Panc1 (cell line): Measurements from ENCODE around the gene ATP8B1. TPM values are rescaled to one million over a fixed set of nuclear protein-coding genes. Genes with fewer than 3 reads are reported as not detected.

Experiments used
- ATAC-seq: fragments of 200-7000 bp; cut with Tn5 transposase; 2 replicates; pipeline ENCODE4 v1.9.1; 2020; ENCODE audit warnings: mild to moderate bottlenecking, moderate library complexity
- BruUV-seq: library from RNA; stranded (reverse); fragments of 400-500 nt; replicated peaks from 2 replicates; lab custom pipeline; 2021; lab: Mats Ljungman, UMichigan
- CTCF ChIA-PET: fragments of 300-600 bp; sonication (Branson Sonifier 250); formaldehyde crosslinking; loops from one replicate; lab custom pipeline; 2022; ENCODE audit warnings: antibody characterized with exemption; lab: Charles Lee
- POLR2A ChIA-PET: fragments of 300-600 bp; sonication (Branson Sonifier 250); formaldehyde crosslinking; loops from one replicate; lab custom pipeline; 2022; ENCODE audit warnings: antibody characterized with exemption; lab: Charles Lee
- DNase-seq: peaks from one replicate; pipeline ENCODE4 v3.0.0-alpha.2; 2010; ENCODE audit warnings: low read depth, low spot score
- H3K27ac ChIP-seq: 2 replicates; pipeline ENCODE4 v1.5.1; 2011; ENCODE audit warnings: mild to moderate bottlenecking, low read length, inconsistent platforms
- H3K27me3 ChIP-seq: fragments of 200-500 bp; sonication (Bioruptor generic); 2 replicates; pipeline ENCODE4 v1.6.0; 2014; ENCODE audit warnings: low read length, inconsistent platforms; ENCODE audit not compliant: control insufficient read depth, insufficient read depth
- H3K36me3 ChIP-seq: fragments of 200-500 bp; sonication (Bioruptor generic); 2 replicates; pipeline ENCODE4 v1.5.1; 2014; ENCODE audit warnings: inconsistent platforms, mild to moderate bottlenecking, low read length, moderate library complexity; ENCODE audit not compliant: control insufficient read depth, insufficient read depth
- H3K4me1 ChIP-seq: 2 replicates; pipeline ENCODE4 v1.5.1; 2011; ENCODE audit warnings: inconsistent platforms, mild to moderate bottlenecking, low read length, moderate library complexity; ENCODE audit not compliant: control insufficient read depth, insufficient read depth
- H3K4me3 ChIP-seq, 2 experiments: 2 replicates each; pipeline ENCODE4 v1.5.1; 2011 to 2012; ENCODE audit warnings: low read depth in 2 of 2, low read length in 2 of 2, mild to moderate bottlenecking in 2 of 2, inconsistent platforms in 1 of 2, moderate library complexity in 1 of 2
- H3K9me3 ChIP-seq: fragments of 200-500 bp; sonication (Bioruptor generic); 2 replicates; pipeline ENCODE4 v1.5.1; 2014; ENCODE audit warnings: low read depth, mild to moderate bottlenecking, inconsistent platforms, low read length, moderate library complexity; ENCODE audit not compliant: control insufficient read depth, insufficient read depth
- POLR2AphosphoS5 ChIP-seq: IDR thresholded peaks from 2 replicates; pipeline ENCODE4 v1.6.1; 2012; ENCODE audit warnings: mild to moderate bottlenecking, low read depth, low read length, moderate library complexity
- SIN3A ChIP-seq: IDR thresholded peaks from 2 replicates; pipeline ENCODE4 v1.6.1; 2012; ENCODE audit warnings: low read depth, mild to moderate bottlenecking, low read length, moderate library complexity, borderline replicate concordance; ENCODE audit not compliant: insufficient read depth
- TCF7L2 ChIP-seq: IDR thresholded peaks from 2 replicates; pipeline ENCODE4 v1.6.1; 2011; ENCODE audit warnings: mild to moderate bottlenecking, low read depth, low read length, inconsistent platforms
- in situ Hi-C: cut with HindIII; loops from 2 replicates; pipeline ENCODE4 v1.10.0; 2016; ENCODE audit warnings: low sequenced_read_pairs, low pct_unique_long_range_greater_than_20kb
- intact Hi-C: fragments of 100-400 bp; cut with micrococcal nuclease; formaldehyde crosslinking; loops from one replicate; pipeline ENCODE4 v1.10.0; 2022; ENCODE audit not compliant: unreplicated experiment
- total RNA-seq: library from RNA; stranded (reverse); gene quantifications from one replicate; pipeline ENCODE4 v1.2.1, GENCODE V29; 2021; ENCODE audit not compliant: unreplicated experiment
- TF ChIP-seq, protein P1 (sequence below): fragments of 450-650 bp; IDR thresholded peaks from 2 replicates; pipeline ENCODE4 v1.5.1; 2017; ENCODE audit warnings: mild to moderate bottlenecking
- TF ChIP-seq, protein P2 (sequence below), 2 experiments: IDR thresholded peaks; 2 replicates each; pipeline ENCODE4 v1.6.1; 2011 to 2012; ENCODE audit warnings: low read depth in 2 of 2, control low read depth in 1 of 2, low read length in 1 of 2, mild to moderate bottlenecking in 1 of 2, moderate library complexity in 1 of 2; ENCODE audit not compliant: insufficient read depth in 1 of 2

Gene ATP8B1
- total RNA-seq, 1 experiment from 2014 or later, result 12.5 TPM

DNA sequence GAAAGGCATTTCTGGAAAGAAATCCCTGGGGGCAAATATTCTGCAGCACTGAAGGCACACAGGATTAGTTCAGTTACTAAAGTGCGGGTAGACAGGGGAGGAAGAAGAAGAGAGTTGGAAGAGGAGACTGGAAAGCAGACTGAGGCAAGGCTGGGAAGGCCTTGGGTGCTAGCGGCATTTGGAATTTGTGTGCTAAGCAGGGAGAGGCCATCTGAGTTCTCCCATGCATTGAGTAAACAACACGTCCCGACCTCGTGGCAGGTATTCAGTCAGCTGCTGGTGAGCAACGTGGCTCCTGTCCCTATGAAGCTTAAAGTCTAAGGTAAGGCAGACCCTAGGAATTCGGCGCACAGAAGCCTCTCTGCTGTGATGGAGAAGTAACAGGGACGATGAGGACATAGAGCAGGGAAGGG is 30.7 kb downstream of the ATP8B1 start:
- no peaks in the 10 kb centered on the region for H3K36me3 ChIP-seq
- intact Hi-C loops (no loop called here), in situ Hi-C loops (no loop called here)
- H3K27me3 ChIP-seq, result no peaks in the 10 kb centered on the region
- H3K4me1 ChIP-seq, result peaks cover 12% of the 10 kb centered on the region
- TF ChIP-seq POLR2AphosphoS5 (no peak), TCF7L2 (no peak), SIN3A (no peak)
- TF ChIP-seq, protein P1, sequence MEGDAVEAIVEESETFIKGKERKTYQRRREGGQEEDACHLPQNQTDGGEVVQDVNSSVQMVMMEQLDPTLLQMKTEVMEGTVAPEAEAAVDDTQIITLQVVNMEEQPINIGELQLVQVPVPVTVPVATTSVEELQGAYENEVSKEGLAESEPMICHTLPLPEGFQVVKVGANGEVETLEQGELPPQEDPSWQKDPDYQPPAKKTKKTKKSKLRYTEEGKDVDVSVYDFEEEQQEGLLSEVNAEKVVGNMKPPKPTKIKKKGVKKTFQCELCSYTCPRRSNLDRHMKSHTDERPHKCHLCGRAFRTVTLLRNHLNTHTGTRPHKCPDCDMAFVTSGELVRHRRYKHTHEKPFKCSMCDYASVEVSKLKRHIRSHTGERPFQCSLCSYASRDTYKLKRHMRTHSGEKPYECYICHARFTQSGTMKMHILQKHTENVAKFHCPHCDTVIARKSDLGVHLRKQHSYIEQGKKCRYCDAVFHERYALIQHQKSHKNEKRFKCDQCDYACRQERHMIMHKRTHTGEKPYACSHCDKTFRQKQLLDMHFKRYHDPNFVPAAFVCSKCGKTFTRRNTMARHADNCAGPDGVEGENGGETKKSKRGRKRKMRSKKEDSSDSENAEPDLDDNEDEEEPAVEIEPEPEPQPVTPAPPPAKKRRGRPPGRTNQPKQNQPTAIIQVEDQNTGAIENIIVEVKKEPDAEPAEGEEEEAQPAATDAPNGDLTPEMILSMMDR, result no peak
- TF ChIP-seq, protein P2, sequence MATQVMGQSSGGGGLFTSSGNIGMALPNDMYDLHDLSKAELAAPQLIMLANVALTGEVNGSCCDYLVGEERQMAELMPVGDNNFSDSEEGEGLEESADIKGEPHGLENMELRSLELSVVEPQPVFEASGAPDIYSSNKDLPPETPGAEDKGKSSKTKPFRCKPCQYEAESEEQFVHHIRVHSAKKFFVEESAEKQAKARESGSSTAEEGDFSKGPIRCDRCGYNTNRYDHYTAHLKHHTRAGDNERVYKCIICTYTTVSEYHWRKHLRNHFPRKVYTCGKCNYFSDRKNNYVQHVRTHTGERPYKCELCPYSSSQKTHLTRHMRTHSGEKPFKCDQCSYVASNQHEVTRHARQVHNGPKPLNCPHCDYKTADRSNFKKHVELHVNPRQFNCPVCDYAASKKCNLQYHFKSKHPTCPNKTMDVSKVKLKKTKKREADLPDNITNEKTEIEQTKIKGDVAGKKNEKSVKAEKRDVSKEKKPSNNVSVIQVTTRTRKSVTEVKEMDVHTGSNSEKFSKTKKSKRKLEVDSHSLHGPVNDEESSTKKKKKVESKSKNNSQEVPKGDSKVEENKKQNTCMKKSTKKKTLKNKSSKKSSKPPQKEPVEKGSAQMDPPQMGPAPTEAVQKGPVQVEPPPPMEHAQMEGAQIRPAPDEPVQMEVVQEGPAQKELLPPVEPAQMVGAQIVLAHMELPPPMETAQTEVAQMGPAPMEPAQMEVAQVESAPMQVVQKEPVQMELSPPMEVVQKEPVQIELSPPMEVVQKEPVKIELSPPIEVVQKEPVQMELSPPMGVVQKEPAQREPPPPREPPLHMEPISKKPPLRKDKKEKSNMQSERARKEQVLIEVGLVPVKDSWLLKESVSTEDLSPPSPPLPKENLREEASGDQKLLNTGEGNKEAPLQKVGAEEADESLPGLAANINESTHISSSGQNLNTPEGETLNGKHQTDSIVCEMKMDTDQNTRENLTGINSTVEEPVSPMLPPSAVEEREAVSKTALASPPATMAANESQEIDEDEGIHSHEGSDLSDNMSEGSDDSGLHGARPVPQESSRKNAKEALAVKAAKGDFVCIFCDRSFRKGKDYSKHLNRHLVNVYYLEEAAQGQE (IDR thresholded peaks at IDR 0.05; ENCODE audit: insufficient read depth in 1 of 2, low read depth in 2 of 2, low read length in 1 of 2), result no peak
- ChIA-PET POLR2A (no interaction called here), CTCF (no interaction called here)
- ATAC-seq (no peak), DNase-seq (no peak)
- no peaks in the 10 kb centered on the region for H3K9me3 ChIP-seq
- BruUV-seq, result no TSS peak
- no peak overlapping the region for H3K27ac ChIP-seq
- H3K4me3 ChIP-seq, result no peak overlapping the region

DNA sequence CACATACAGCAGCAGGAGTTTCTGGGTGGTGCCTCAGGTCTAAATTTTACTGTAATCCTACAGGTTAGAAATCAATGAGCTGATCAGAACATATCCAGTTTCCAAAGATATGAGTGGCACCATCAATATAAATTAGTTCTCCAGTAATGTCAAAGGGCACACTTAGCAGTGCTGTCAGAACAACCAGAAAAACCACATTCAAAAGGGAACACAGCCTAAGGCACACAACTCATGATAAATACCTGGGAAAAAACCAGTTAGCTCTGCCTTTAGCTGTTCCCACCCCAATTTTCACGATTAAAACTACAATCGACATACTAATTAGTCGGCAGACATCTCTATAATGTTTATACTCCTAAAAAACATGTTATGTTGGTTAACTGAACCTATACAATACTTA is 31.5 kb downstream of the ATP8B1 start:
- Histone ChIP-seq H3K4me3 (no peak overlapping the region), H3K27me3 (no peaks in the 10 kb centered on the region), H3K27ac (peak overlapping the region; percentile 1; the same call in 1 of the 2 replicates), H3K4me1 (peaks cover 12% of the 10 kb centered on the region), H3K9me3 (no peaks in the 10 kb centered on the region), H3K36me3 (no peaks in the 10 kb centered on the region)
- intact Hi-C loops, result no loop called here
- ChIA-PET CTCF (no interaction called here), POLR2A (no interaction called here)
- ATAC-seq (no peak), DNase-seq (no peak)
- TF ChIP-seq, protein P2 (IDR thresholded peaks at IDR 0.05; ENCODE audit: insufficient read depth in 1 of 2, low read depth in 2 of 2, low read length in 1 of 2), result no peak
- no peak for TF ChIP-seq SIN3A
- TF ChIP-seq, protein P1, result no peak
- no peak for TF ChIP-seq POLR2AphosphoS5
- TF ChIP-seq TCF7L2, result no peak
- in situ Hi-C loops, result no loop called here
- no TSS peak for BruUV-seq
